ENCODE data around the gene MORN4. TPM values are rescaled to one million over a fixed set of nuclear protein-coding genes. Genes with fewer than 3 reads are reported as not detected.
A peak's percentile ranks its signal among the peaks of the same experiment; 100 is the strongest.

The MORN4 gene
- total and polyA plus RNA-seq, 2 of the 13 experiments (the other 11 are each of a cell fraction or from before 2014, with no cell fraction given) = 3.4 to 9.1 TPM

DNA sequence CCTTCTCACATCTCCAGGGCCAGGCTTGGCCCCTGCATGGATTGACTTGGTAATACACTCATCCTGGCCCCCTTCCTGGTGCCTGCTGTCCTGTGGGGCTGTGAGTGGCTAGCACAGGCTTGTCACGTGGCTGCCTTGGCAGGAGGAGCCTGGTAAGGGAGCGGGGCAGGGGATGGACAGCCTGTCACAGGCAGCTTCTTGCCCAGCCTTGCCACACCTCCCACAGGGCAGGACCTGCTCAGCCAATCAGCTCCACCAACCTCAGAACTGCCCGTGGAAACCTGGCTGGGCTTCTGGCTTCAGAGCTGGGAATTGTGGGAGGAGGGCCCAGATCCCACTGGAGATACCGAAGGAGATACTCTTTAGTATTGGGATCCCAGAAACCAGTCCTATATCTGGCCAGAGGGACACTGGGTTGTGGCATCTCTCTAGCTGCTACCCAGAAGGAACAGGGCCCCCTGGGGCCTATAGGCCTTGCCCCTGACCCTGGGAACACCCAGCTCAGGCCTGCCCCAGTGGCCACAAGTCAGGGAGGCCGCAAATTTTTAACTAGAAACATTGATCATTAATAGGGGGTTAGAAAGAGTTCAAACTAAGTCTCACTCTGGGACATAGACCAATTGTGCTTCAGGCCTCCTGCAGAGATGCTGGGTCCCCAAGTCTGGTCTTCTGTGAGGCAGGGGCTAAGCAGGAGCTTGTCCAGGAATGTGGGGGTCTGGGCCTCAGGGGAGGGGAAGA, 49.1 kb downstream of the MORN4 start, which contains the start of gene HOGA1 (continued):
- TF ChIP-seq ZNF772 (CRISPR knock-in tag; IDR thresholded peaks at IDR 0.05) (no peak), ZZZ3 (CRISPR knock-in tag; IDR thresholded peaks at IDR 0.05; ENCODE audit: borderline replicate concordance) (no peak), FOXA1 (IDR thresholded peaks at IDR 0.05) (no peak), FOXA1 (CRISPR knock-in tag; IDR thresholded peaks at IDR 0.05) (no peak), TBP (CRISPR knock-in tag; IDR thresholded peaks at IDR 0.05) (no peak), HNRNPK (IDR thresholded peaks at IDR 0.05; ENCODE audit: low read depth, low read length, poor library complexity, severe bottlenecking) (no peak), ZNF670 (CRISPR knock-in tag; IDR thresholded peaks at IDR 0.05; ENCODE audit: borderline replicate concordance) (no peak), ZSCAN20 (CRISPR knock-in tag; IDR thresholded peaks at IDR 0.05; ENCODE audit: borderline replicate concordance) (no peak), ZBTB1 (CRISPR knock-in tag; IDR thresholded peaks at IDR 0.05; ENCODE audit: borderline replicate concordance) (no peak), SNAI1 (CRISPR knock-in tag; IDR thresholded peaks at IDR 0.05; ENCODE audit: borderline replicate concordance) (no peak), ZBTB7B (CRISPR knock-in tag; IDR thresholded peaks at IDR 0.05) (no peak), POLR2G (IDR thresholded peaks at IDR 0.05; ENCODE audit: low read depth, low read length) (peak; percentile 58; the same call in 1 of the 2 replicates), CC2D1A (CRISPR knock-in tag; IDR thresholded peaks at IDR 0.05) (no peak), JDP2 (CRISPR knock-in tag; IDR thresholded peaks at IDR 0.05; ENCODE audit: borderline replicate concordance) (no peak), ZFP82 (CRISPR knock-in tag; IDR thresholded peaks at IDR 0.05; ENCODE audit: borderline replicate concordance) (no peak), BHLHE40 (IDR thresholded peaks at IDR 0.05; ENCODE audit: low read length) (0 out of 2 replicates have a peak, but pooled peaks have one; percentile 40), ZNF788 (CRISPR knock-in tag; IDR thresholded peaks at IDR 0.05; ENCODE audit: borderline replicate concordance) (peak; percentile 51; the same call in 1 of the 2 replicates), SRF (IDR thresholded peaks at IDR 0.05; ENCODE audit: low read depth, low read length) (no peak; the same call in 1 of the 2 replicates), KDM1A (CRISPR knock-in tag; IDR thresholded peaks at IDR 0.05) (no peak), FOXP1 (IDR thresholded peaks at IDR 0.05) (no peak), FOXP1 (CRISPR knock-in tag; IDR thresholded peaks at IDR 0.05) (no peak), DMAP1 (CRISPR knock-in tag; IDR thresholded peaks at IDR 0.05) (no peak), ATRX (CRISPR knock-in tag; IDR thresholded peaks at IDR 0.05; ENCODE audit: borderline replicate concordance) (no peak), PCBP1 (IDR thresholded peaks at IDR 0.05; ENCODE audit: borderline replicate concordance, low read depth, low read length) (no peak), ZBTB3 (CRISPR knock-in tag; IDR thresholded peaks at IDR 0.05; ENCODE audit: borderline replicate concordance, low read depth) (no peak), NR2F2 (IDR thresholded peaks at IDR 0.05; ENCODE audit: borderline replicate concordance, low read depth) (no peak), NCOA2 (CRISPR knock-in tag; IDR thresholded peaks at IDR 0.05) (peak; percentile 22; the same call in 1 of the 2 replicates), U2AF1 (optimal IDR thresholded peaks at IDR 0.05; ENCODE audit: low read depth, low read length) (no peak)
- TF ChIP-seq, protein P1, sequence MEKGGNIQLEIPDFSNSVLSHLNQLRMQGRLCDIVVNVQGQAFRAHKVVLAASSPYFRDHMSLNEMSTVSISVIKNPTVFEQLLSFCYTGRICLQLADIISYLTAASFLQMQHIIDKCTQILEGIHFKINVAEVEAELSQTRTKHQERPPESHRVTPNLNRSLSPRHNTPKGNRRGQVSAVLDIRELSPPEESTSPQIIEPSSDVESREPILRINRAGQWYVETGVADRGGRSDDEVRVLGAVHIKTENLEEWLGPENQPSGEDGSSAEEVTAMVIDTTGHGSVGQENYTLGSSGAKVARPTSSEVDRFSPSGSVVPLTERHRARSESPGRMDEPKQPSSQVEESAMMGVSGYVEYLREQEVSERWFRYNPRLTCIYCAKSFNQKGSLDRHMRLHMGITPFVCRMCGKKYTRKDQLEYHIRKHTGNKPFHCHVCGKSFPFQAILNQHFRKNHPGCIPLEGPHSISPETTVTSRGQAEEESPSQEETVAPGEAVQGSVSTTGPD (CRISPR knock-in tag; IDR thresholded peaks at IDR 0.05) = no peak
- TF ChIP-seq, protein P2, sequence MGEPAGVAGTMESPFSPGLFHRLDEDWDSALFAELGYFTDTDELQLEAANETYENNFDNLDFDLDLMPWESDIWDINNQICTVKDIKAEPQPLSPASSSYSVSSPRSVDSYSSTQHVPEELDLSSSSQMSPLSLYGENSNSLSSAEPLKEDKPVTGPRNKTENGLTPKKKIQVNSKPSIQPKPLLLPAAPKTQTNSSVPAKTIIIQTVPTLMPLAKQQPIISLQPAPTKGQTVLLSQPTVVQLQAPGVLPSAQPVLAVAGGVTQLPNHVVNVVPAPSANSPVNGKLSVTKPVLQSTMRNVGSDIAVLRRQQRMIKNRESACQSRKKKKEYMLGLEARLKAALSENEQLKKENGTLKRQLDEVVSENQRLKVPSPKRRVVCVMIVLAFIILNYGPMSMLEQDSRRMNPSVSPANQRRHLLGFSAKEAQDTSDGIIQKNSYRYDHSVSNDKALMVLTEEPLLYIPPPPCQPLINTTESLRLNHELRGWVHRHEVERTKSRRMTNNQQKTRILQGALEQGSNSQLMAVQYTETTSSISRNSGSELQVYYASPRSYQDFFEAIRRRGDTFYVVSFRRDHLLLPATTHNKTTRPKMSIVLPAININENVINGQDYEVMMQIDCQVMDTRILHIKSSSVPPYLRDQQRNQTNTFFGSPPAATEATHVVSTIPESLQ (CRISPR knock-in tag; conservative IDR thresholded peaks at IDR 0.05) = no peak

Data from HepG2 (cell line).